CD4-positive, alpha-beta T cell (primary cell): ENCODE measurements around the gene SOST. TPM values are rescaled to one million over a fixed set of nuclear protein-coding genes. Genes with fewer than 3 reads are reported as not detected.

Experiments
- ATAC-seq: fragments of 200-7000 bp; cut with Tn5 transposase; one replicate; pipeline ENCODE4 v1.10.0; 2022; ENCODE audit warnings: mild to moderate bottlenecking; ENCODE audit not compliant: poor library complexity
- CTCF ChIA-PET: fragments of 350-600 bp; sonication (Branson Sonifier 250); formaldehyde crosslinking; loops from one replicate; lab custom pipeline; 2021; ENCODE audit warnings: antibody characterized with exemption, inconsistent platforms; lab: Charles Lee
- POLR2A ChIA-PET: fragments of 350-600 bp; sonication (Branson Sonifier 250); formaldehyde crosslinking; loops from one replicate; lab custom pipeline; 2021; ENCODE audit warnings: antibody characterized with exemption, inconsistent platforms; lab: Charles Lee
- DNase-seq, 14 experiments: peaks; one replicate each; pipeline ENCODE4 v3.0.0-alpha.2; 2013 to 2020; ENCODE audit warnings: mixed read lengths in 2 of 14
- H3K27ac ChIP-seq, 2 donors: one replicate each; pipeline versions ENCODE4 v1.5.1 to v1.7.0; 2013; ENCODE audit warnings: low read length in 2 of 2, low read depth in 1 of 2, mild to moderate bottlenecking in 1 of 2
- H3K27me3 ChIP-seq, 2 experiments: 1 replicate in 1 of 2; 2 replicates in 1 of 2; pipeline versions ENCODE4 v1.6.1 to v1.7.0; 2013; ENCODE audit warnings: low read length in 2 of 2, control low read depth in 1 of 2, mild to moderate bottlenecking in 1 of 2, moderate library complexity in 1 of 2; ENCODE audit not compliant: insufficient read depth in 2 of 2, control insufficient read depth in 1 of 2
- H3K36me3 ChIP-seq: one replicate; pipeline ENCODE4 v1.6.1; 2013; ENCODE audit warnings: low read length, control low read depth; ENCODE audit not compliant: insufficient read depth
- H3K4me1 ChIP-seq: one replicate; pipeline ENCODE4 v1.6.1; 2013; ENCODE audit warnings: low read length, control low read depth; ENCODE audit not compliant: insufficient read depth
- H3K4me3 ChIP-seq: one replicate; pipeline ENCODE4 v1.5.1; 2013; ENCODE audit warnings: mild to moderate bottlenecking, low read length, moderate library complexity
- H3K9me3 ChIP-seq, 2 experiments: 1 replicate in 1 of 2; 2 replicates in 1 of 2; pipeline versions ENCODE4 v1.6.1 to v1.7.0; 2013; ENCODE audit warnings: low read length in 2 of 2, mild to moderate bottlenecking in 2 of 2, control low read depth in 1 of 2, moderate library complexity in 1 of 2; ENCODE audit not compliant: control insufficient read depth in 1 of 2, insufficient read depth in 1 of 2
- H3K27ac Mint-ChIP-seq: one replicate; pipeline ENCODE4 v1.8.0; 2020; ENCODE audit warnings: mixed read lengths
- H3K27me3 Mint-ChIP-seq: one replicate; pipeline ENCODE4 v1.8.0; 2021; ENCODE audit warnings: mixed read lengths
- H3K36me3 Mint-ChIP-seq: one replicate; pipeline ENCODE4 v1.8.0; 2021; ENCODE audit warnings: low read depth, mixed read lengths
- H3K4me1 Mint-ChIP-seq: one replicate; pipeline ENCODE4 v1.8.0; 2021; ENCODE audit warnings: low read depth, mixed read lengths
- H3K4me3 Mint-ChIP-seq: one replicate; pipeline ENCODE4 v1.8.0; 2020; ENCODE audit warnings: mild to moderate bottlenecking, mixed read lengths
- H3K9me3 Mint-ChIP-seq: one replicate; pipeline ENCODE4 v1.8.0; 2020; ENCODE audit warnings: mixed read lengths
- intact Hi-C, 2 experiments: fragments of 100-400 bp; cut with DNase I in 1 of 2; cut with micrococcal nuclease in 1 of 2; formaldehyde crosslinking; loops; one replicate each; pipeline versions ENCODE4 v1.15.1 to v1.9.0; 2023 to 2025; cut with DNase I, micrococcal nuclease
- total RNA-seq, 174 experiments: library from RNA in 2 of 174; stranded (reverse) in 2 of 174; gene quantifications; one replicate each; pipeline ENCODE4 v1.2.3 and lab custom pipeline; 2021 to 2026
- TF ChIP-seq, protein P1 (sequence below): fragments of 200-600 bp; IDR thresholded peaks from one replicate; pipeline ENCODE4 v1.8.0; 2022; ENCODE audit warnings: antibody characterized with exemption, mild to moderate bottlenecking

SOST gene
- total RNA-seq, 2 experiments from 2014 or later = not detected

DNA sequence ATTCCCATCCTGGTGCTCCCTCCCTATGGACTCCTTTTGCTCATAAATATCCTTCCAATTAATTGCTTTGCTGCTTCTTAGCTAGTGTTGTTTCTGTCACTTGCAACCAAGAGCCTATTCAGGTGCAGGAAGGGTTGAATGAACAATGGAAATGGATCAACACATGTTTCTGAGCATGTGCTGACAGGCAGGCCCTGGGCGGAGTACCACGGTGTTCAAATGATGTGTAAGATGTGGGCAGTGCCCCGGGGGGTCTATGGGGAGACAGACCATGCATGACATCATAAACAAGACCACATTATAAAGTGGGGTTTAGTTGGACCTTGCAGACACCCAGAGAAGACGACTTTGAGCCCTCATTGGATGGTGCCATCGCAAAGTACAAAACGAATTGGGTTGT lies 48.5 kb downstream of the SOST start:
- intact Hi-C loops = no loop called here
- no peaks in the 10 kb centered on the region for H3K36me3 ChIP-seq
- ChIA-PET CTCF (interaction anchor here (0.6 kb wide), 1 partner anchor 130 kb away, joined by 3 read pairs; no protein-coding TSS in a partner anchor), POLR2A (no interaction called here)
- no peak overlapping the region for H3K27ac ChIP-seq
- no peak overlapping the region for H3K27ac Mint-ChIP-seq
- H3K4me1 Mint-ChIP-seq = peaks cover 13% of the 10 kb centered on the region
- H3K4me3 ChIP-seq = no peak overlapping the region
- no peak for ATAC-seq
- H3K4me3 Mint-ChIP-seq = no peak overlapping the region
- peaks cover 9% of the 10 kb centered on the region for H3K4me1 ChIP-seq
- H3K27me3 Mint-ChIP-seq = peaks cover 59% of the 10 kb centered on the region
- TF ChIP-seq, protein P1, sequence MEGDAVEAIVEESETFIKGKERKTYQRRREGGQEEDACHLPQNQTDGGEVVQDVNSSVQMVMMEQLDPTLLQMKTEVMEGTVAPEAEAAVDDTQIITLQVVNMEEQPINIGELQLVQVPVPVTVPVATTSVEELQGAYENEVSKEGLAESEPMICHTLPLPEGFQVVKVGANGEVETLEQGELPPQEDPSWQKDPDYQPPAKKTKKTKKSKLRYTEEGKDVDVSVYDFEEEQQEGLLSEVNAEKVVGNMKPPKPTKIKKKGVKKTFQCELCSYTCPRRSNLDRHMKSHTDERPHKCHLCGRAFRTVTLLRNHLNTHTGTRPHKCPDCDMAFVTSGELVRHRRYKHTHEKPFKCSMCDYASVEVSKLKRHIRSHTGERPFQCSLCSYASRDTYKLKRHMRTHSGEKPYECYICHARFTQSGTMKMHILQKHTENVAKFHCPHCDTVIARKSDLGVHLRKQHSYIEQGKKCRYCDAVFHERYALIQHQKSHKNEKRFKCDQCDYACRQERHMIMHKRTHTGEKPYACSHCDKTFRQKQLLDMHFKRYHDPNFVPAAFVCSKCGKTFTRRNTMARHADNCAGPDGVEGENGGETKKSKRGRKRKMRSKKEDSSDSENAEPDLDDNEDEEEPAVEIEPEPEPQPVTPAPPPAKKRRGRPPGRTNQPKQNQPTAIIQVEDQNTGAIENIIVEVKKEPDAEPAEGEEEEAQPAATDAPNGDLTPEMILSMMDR = no peak
- no peaks in the 10 kb centered on the region for H3K36me3 Mint-ChIP-seq
- no peaks in the 10 kb centered on the region for H3K9me3 Mint-ChIP-seq
- H3K9me3 ChIP-seq = no peaks in the 10 kb centered on the region
- H3K27me3 ChIP-seq = peaks cover 22 to 29% of the 10 kb centered on the region in 2 experiments
- no peak for DNase-seq

DNA sequence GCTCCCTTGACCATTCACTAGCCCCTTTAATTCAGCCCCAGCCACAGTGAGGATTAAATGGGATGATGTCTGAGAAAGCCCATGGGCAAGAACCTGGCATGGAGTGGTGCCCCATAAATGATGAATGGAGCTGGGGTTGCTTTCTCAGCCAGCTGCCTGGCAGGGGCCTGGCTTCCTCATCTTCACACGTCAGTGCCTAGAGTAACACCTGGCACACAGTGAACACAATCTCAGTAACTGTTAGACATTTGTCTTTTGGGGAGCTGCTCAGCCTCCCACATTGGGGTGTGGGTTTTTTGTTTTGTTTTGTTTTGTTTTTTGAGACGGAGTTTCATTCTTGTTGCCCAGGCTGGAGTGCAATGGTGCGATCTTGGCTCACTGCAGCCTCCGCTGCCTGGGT lies 49.4 kb downstream of the SOST start:
- intact Hi-C loops = no loop called here
- no peak for DNase-seq
- Mint-ChIP-seq H3K27me3 (peaks cover 50% of the 10 kb centered on the region), H3K27ac (no peak overlapping the region), H3K4me1 (peaks cover 9% of the 10 kb centered on the region), H3K9me3 (no peaks in the 10 kb centered on the region), H3K36me3 (no peaks in the 10 kb centered on the region), H3K4me3 (no peak overlapping the region)
- Histone ChIP-seq H3K9me3 (no peaks in the 10 kb centered on the region), H3K36me3 (no peaks in the 10 kb centered on the region), H3K27ac (no peak overlapping the region), H3K27me3 (peaks cover 22 to 29% of the 10 kb centered on the region in 2 experiments), H3K4me3 (no peak overlapping the region), H3K4me1 (peaks cover 9% of the 10 kb centered on the region)
- ChIA-PET POLR2A (no interaction called here), CTCF (no interaction called here)
- no peak for ATAC-seq
- TF ChIP-seq, protein P1 = no peak

DNA sequence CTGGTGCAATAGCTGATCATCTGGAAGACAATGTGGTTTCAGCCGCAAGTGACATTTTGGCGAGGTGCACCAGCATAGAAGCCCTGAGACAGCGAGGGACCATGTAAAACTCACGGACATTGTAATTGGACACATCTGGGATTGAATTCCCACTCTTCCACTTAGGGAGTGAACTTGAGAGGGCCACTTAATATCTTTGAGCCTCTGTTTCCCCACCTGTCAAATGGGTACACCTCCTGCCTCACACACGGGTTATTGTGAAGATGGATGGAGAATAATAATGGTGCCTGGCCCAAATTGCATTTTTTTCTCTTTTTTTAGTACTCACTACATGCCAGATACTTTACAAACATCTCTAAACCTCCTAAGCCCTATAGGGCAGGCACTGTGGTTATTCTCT lies 51.4 kb downstream of the SOST start:
- TF ChIP-seq, protein P1 = no peak
- H3K4me3 Mint-ChIP-seq = no peak overlapping the region
- no peaks in the 10 kb centered on the region for H3K4me1 Mint-ChIP-seq
- Histone ChIP-seq H3K27ac (no peak overlapping the region), H3K9me3 (no peaks in the 10 kb centered on the region), H3K36me3 (no peaks in the 10 kb centered on the region), H3K27me3 (peaks cover 12 to 14% of the 10 kb centered on the region in 2 experiments), H3K4me3 (no peak overlapping the region), H3K4me1 (no peaks in the 10 kb centered on the region)
- H3K36me3 Mint-ChIP-seq = no peaks in the 10 kb centered on the region
- ATAC-seq (no peak), DNase-seq (no peak)
- H3K27ac Mint-ChIP-seq = no peak overlapping the region
- intact Hi-C loops = no loop called here
- ChIA-PET POLR2A (no interaction called here), CTCF (no interaction called here)
- peaks cover 42% of the 10 kb centered on the region for H3K27me3 Mint-ChIP-seq
- no peaks in the 10 kb centered on the region for H3K9me3 Mint-ChIP-seq
